ENCODE data around the gene NELFA.

Gene NELFA

DNA sequence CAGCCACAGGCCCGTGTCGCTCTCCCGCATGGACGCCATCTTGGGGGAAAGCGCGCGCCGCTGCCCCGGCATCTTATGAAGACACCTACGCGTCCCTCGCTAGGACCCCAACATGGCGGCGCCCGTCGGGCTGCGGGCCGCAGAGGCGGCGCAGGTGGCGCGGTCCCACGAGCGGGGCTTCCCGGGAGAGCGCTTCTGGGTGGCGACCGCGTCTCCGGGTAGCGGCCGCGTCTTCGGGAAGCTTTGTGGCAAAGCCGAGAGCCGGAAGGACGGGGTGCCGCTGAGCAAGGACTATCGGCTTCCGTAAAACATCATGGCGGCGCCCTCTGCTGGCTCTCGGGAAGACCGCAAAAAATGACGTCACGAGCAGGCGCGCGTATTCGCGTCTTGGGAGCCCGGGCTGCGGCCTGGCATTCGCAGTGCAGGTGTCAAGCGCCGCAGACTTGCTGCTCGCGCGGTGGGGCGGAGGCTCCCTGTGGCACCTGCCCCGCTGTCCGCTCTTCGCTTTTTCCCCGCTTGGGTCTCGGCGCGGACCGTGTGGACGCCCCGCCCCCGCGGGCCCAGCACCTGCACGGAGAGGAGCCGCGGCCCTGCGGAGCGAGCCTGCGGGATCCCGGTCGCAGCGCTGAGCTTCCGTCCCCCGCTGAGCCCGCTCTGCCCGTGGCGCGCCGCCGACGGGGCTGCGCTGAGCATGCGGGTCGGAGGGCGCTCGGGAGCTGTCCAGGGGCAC lies at the start of gene NELFA:
TSS of gene NELFA (minus strand) at position 54 of the 730 bp plus-strand sequence. CDS start at position 39, 15 bp downstream.
- DNase-seq: peak; percentile 94

- DNase-seq: no peak
These were observed 48.8 kb upstream of the NELFA start for GRCh38 chr4:2057382-2058065.

GRCh38 chr4:2054217-2054616 lies 45.4 kb upstream of the NELFA start:
- no peak for DNase-seq

DNA sequence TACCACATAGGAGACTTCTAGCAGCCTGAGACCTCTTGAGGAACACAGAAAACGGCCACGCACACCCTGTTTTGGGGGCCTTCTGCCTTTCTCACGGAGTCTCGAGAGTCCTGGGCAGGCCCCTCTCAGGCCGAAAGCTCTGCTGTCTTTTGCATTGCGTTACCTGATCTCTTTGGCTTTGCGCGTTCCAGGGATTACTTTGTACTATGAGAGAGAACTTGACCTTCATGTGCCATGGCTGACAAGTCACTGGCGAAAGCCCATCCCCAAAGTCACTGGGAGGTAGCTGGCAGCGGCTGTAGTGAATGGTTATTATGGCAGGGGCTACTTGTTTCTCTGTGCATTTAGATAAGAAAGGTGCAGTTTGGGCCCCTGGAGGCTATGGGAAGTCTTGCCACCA lies 42.3 kb upstream of the NELFA start:
- no peak for DNase-seq

GRCh38 chr4:2049811-2050210 lies 41.0 kb upstream of the NELFA start:
- DNase-seq: no peak

DNA sequence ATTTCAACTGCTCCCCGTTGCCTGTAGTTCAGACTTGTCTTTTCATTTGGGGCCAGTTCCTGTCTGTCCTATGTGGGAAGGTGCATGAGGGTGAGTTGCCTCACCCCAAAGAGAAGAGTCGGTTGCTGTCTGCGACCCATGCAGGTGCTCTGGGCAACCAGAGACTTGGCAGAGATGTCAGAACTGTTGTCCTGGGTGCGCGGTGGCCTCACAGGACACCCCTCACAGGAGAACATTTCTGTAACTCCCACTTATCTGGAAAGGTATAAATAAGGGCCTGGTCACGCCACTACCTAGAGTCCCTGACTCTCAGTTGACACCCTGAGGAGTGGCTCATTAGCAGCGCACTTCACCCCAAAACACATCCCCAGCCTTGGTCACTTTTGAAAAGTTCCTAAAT lies 40.6 kb upstream of the NELFA start:
- no peak for DNase-seq

- DNase-seq: no peak
These were observed 40.1 kb upstream of the NELFA start for GRCh38 chr4:2048831-2049230.

GRCh38 chr4:2047781-2048581 lies 39.2 kb upstream of the NELFA start:
- DNase-seq: no peak

GRCh38 chr4:2047031-2047660 lies 38.4 kb upstream of the NELFA start:
- DNase-seq: no peak

DNA sequence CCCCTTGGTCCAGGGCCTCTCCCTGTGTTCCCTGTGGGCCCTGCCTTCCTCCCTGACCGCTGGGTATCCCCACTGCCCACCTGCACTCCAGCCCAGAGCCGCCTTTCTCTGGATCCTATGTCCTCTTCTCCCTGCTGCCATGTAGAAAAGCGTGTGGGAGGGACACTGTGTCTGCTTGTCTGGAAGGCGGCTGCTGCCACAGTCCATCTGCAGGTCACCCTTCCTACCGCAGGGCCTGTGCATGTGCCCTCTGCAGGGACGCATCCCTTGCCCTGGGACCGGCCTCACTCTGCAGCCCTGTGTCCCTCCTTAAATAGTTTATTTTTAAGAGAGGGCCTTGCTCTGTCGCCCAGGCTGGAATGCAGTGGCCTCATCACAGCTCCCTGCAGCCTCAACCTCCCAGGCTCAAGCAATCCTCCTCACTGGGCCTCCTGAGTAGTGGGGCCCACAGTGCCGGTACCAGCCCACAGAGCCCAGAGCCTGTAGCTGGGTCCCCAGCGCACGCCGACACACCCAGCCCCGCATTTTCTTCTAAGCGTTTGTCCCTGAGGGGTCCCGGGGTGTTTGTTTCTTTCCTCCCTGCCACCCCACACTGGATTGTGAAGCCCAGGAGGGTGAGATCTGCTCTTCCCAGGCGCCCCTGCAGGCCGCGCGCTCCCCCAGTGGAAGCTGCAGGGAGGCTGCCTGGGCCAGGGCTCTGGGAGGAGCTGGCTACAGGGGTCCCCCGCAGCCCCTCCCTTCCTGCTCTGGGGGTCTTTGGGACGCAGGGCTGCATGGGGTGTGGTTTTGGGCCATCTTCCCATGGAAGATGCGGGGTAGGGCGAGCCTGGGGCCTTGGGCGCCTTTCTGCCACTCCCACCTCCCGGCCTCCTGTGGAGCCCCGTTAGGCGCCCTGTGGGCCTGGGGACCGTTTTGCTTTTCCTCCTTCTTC lies 37.5 kb upstream of the NELFA start:
- no peak for DNase-seq

DNA sequence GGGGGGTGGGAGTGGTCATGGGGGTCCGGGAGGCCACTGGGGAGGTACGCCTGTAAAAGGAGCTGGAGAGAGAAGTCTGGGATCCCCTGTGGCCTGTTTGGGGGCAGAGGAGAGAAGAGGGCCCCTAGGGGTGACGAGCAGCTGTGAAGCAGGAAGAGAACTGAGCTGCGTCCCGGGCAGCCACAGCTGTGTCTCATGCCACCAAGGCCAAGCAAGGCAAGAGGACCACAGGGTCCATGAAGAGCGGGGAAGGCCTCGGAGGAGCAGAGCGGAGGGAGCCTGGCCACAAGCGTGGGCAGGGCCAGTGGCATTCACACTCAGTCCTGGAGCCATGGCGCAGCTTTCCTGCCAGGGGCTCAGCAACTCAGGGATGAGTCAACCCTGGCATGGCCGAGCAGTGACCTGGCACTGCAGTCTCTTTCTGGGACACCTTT lies 36.8 kb upstream of the NELFA start:
- DNase-seq: no peak

- DNase-seq: no peak
These were observed 36.1 kb upstream of the NELFA start for GRCh38 chr4:2044542-2045517.

DNA sequence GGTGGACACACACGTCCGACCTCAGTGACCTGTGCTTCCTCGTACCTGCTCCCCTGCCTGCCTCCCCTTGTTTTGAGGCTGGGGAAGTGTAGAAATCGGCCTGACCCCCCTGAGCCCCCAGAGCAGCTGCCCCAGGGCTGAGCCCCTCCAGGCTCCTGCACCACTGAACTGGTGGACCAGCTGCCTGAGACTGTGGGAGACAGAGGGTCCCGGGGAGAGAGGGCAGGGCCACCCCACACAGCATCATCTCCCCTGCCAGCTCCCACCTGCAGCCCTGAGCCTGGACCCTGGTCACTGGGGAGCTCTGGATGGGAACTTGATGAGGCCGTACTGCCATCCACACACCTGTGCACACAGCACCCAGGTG lies 35.3 kb upstream of the NELFA start:
- DNase-seq: no peak

GRCh38 chr4:2043396-2044118 lies 34.8 kb upstream of the NELFA start:
- DNase-seq: no peak

DNA sequence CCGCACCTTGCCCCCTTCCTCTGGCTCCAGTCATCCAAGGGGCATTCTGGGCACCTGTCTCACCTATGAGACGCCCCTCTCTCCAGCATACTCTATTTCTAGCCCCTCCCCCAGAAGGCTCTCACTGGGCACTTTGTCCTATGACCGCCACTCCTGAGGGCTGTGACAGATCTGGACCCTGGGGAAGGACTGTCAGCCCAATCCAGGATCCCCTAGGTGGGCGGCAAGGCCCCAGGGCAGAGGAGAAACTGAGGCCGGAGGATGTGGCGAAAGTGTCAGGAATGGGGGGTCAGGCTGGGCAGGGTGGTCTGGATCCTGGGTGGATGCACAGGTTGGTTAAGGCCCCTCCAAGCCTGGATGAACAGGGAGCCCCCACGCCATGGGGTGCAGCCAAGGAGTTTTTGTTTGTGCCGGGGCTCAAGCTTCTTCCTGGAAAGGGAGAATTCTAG lies 34.2 kb upstream of the NELFA start:
- no peak for DNase-seq

DNA sequence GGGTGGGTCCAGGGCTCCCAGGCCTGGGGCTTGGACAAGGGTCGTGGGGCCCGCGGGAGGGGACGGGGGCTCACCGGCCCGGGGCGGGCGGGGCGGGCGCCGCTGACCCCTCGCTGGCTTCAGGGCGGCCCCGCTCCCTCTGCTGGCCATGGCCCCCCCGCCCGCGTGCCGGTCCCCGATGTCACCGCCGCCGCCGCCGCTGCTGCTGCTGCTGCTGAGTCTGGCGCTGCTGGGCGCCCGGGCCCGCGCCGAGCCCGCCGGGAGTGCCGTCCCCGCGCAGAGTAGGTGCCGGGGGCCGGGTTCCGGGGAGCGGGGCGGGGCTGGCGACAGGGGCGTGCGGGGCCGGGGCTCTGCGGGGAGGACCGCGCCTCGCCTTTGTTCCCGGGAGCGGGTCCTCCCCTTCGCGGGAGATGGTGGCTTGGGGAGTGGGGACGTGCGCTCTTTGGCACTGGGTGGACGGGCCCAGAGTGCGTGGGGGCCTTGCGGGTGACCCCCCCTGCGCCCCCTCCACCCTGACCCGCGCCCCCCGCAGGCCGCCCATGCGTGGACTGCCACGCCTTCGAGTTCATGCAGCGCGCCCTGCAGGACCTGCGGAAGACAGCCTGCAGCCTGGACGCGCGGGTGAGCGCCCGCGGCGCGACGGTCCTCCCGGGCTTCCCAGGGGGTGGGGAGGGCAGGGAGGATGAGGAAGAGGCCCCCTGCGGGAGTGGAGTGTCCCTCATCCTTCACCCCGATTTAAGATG lies 33.6 kb upstream of the NELFA start:
- DNase-seq: no peak

GRCh38 chr4:2041239-2042130 lies 32.7 kb upstream of the NELFA start:
- peak; percentile 75 for DNase-seq
